ENCODE data around the gene POLR3E. TPM values are rescaled to one million over a fixed set of nuclear protein-coding genes. Genes with fewer than 3 reads are reported as not detected.
A peak's percentile ranks its signal among the peaks of the same experiment; 100 is the strongest.

Gene POLR3E, protein sequence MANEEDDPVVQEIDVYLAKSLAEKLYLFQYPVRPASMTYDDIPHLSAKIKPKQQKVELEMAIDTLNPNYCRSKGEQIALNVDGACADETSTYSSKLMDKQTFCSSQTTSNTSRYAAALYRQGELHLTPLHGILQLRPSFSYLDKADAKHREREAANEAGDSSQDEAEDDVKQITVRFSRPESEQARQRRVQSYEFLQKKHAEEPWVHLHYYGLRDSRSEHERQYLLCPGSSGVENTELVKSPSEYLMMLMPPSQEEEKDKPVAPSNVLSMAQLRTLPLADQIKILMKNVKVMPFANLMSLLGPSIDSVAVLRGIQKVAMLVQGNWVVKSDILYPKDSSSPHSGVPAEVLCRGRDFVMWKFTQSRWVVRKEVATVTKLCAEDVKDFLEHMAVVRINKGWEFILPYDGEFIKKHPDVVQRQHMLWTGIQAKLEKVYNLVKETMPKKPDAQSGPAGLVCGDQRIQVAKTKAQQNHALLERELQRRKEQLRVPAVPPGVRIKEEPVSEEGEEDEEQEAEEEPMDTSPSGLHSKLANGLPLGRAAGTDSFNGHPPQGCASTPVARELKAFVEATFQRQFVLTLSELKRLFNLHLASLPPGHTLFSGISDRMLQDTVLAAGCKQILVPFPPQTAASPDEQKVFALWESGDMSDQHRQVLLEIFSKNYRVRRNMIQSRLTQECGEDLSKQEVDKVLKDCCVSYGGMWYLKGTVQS
- 10 to 100 TPM; 27.7 to 72.6 (median 31.3) TPM for total RNA-seq
- 10 to 100 TPM; 15.2 to 36.0 TPM for polyA plus RNA-seq
- long read RNA-seq, donor 1, transcript POLR3E-201 (21 exons, 3,697 nt), result major isoform, 19 of 42 reads
- long read RNA-seq, donor 1, partial matches to known transcripts, result 14 of 42 reads
- long read RNA-seq, donor 1, other reads (novel, unspliced or antisense), result 8 of 42 reads
- long read RNA-seq, donor 2, transcript POLR3E-201 (21 exons, 3,697 nt), result major isoform, 67 of 118 reads
- long read RNA-seq, donor 2, partial matches to known transcripts, result 33 of 118 reads
- long read RNA-seq, donor 2, other reads (novel, unspliced or antisense), result 15 of 118 reads
- long read RNA-seq, donor 3, transcript POLR3E-201 (21 exons, 3,697 nt), result major isoform, 24 of 42 reads
- long read RNA-seq, donor 3, partial matches to known transcripts, result 14 of 42 reads
- long read RNA-seq, donor 3, other reads (novel, unspliced or antisense), result 4 of 42 reads

DNA sequence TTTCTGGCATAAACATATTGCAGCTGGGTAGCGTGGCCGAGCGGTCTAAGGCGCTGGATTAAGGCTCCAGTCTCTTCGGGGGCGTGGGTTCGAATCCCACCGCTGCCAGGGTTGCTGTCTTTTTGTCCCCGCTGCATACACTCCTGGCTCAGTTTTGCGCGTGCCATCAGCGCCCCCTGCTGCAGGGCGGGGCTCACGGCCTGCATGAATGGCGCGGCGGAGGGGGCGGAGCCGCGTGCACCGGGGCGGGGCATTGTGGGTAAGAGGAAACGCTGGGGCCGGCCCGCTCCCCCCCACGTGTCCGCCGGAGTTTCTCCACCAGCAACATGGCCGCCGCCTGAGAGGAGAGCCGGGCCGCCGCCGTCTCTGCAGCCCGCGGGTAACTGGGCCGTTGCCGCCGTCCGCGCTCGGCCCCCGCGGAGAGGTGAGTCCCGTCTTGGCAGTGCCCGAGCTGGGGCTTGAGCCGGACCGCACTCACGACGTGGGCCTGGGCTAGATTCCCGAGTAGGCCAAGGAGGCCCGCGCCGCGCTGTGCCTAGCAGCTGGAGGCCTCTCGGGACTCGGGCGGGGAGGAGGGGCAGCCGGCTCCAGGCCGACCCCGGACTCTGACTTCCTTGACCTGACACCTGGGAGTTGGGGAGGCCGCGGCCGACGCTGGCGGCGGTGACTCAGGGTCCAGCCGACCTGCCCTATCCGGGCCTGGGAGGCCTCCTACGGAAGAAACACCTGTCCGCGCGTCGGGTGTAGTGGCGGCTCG lies at the start of gene POLR3E:
TSS of gene POLR3E (plus strand) at position 296 of the 757 bp plus-strand sequence. CDS start 5,560 bp downstream, outside the sequence.
- TF ChIP-seq POLR2A (IDR thresholded peaks at IDR 0.05), result peak in 1 of 2 donors; percentile 61
- TF ChIP-seq, protein P1, sequence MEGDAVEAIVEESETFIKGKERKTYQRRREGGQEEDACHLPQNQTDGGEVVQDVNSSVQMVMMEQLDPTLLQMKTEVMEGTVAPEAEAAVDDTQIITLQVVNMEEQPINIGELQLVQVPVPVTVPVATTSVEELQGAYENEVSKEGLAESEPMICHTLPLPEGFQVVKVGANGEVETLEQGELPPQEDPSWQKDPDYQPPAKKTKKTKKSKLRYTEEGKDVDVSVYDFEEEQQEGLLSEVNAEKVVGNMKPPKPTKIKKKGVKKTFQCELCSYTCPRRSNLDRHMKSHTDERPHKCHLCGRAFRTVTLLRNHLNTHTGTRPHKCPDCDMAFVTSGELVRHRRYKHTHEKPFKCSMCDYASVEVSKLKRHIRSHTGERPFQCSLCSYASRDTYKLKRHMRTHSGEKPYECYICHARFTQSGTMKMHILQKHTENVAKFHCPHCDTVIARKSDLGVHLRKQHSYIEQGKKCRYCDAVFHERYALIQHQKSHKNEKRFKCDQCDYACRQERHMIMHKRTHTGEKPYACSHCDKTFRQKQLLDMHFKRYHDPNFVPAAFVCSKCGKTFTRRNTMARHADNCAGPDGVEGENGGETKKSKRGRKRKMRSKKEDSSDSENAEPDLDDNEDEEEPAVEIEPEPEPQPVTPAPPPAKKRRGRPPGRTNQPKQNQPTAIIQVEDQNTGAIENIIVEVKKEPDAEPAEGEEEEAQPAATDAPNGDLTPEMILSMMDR (IDR thresholded peaks at IDR 0.05), result peak; percentile 91 to 99 (median 95)
- Histone ChIP-seq H3K36me3 (peaks cover 0 to 11% (median 3%) of the 10 kb centered on the region in 9 donors), H3K4me1 (peaks cover 0 to 33% (median 14%) of the 10 kb centered on the region in 12 donors), H3K27me3 (no peaks in the 10 kb centered on the region), H3K4me3 (peak within 1 kb of the TSS; percentile 67 to 97 (median 82)), H3K9me3 (no peaks in the 10 kb centered on the region), H3K27ac (peak within 1 kb of the TSS; percentile 81 to 94 (median 90))
- ATAC-seq (peak; percentile 94 to 96 (median 96)), DNase-seq (peak; percentile 99 to 100 (median 99))
- intact Hi-C loops (cut with DNase I), result loop anchor here in 9 of 10 donors (1.0 to 10.0 kb wide), 13 partner anchors 52 to 342 kb away; partner anchors contain the start of genes EEF2K (in 6 of the 9), PDZD9 (in 6 of the 9), MOSMO (in 4 of the 9) and UQCRC2 (in 2 of the 9)
- 0 to 1% (median 0%) methylated on average over 40 to 76 of the region's 76 CpGs for WGBS, 4 donors

DNA sequence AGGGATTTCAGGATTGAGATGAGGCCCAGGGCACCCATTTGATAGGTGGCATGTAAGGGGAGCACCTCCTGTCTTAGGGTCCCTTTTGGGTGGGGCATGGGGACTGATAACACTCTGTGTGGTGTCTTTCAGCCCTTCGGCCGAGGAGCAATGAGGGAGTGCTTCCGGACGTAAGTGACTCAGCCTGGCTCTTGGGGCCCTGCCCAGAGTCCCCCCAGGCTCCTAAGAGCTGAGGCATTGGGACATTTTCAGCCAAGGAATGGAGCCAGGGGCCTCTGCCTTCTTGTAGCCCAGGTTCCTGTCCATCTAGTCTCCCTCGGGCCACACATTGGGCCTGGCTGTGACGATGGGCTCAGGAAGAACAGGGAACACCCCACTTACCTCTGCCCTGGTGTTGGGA lies 46.7 kb upstream of the POLR3E start:
- peaks cover 0 to 7% (median 3%) of the 10 kb centered on the region in 12 donors for H3K9me3 ChIP-seq
- no peak for ATAC-seq
- no peak for DNase-seq
- no peak overlapping the region for H3K4me3 ChIP-seq
- H3K27me3 ChIP-seq, result no peaks in the 10 kb centered on the region
- H3K36me3 ChIP-seq, result peaks cover 5 to 100% (median 83%) of the 10 kb centered on the region in 9 donors
- 79 to 95% (median 94%) methylated on average over 6 of the region's 6 CpGs; no CpG with 5 or more reads in 1 of the 4 donors for WGBS, 4 donors
- H3K27ac ChIP-seq, result no peak overlapping the region
- no peak for TF ChIP-seq POLR2A (IDR thresholded peaks at IDR 0.05)
- TF ChIP-seq, protein P1 (IDR thresholded peaks at IDR 0.05), result no peak
- intact Hi-C loops (cut with DNase I), result no loop called here
- no peaks in the 10 kb centered on the region for H3K4me1 ChIP-seq

DNA sequence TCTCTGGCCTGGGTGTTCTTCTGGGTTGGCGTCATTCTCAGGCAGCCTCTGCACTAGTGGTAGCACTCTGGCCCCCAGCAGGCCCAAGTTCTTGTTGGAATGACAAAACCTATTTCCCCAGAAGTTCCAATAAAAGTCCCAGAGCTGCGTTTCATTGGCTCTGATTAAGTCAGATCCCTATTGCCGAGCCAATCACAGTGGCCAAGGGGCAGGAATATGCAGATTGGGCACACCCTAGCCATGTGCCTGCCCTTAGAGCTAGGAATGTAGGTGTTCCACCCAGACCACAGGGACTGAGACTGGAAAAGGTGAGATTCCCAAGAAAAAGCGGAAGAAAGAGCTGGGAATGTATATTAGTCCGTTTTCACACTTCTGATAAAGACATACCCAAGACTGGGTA lies 44.9 kb upstream of the POLR3E start:
- Histone ChIP-seq H3K4me1 (no peaks in the 10 kb centered on the region), H3K36me3 (peaks cover 8 to 100% (median 88%) of the 10 kb centered on the region in 9 donors), H3K27ac (no peak overlapping the region), H3K9me3 (peaks cover 0 to 7% (median 3%) of the 10 kb centered on the region in 12 donors), H3K27me3 (no peaks in the 10 kb centered on the region), H3K4me3 (no peak overlapping the region)
- WGBS, 4 donors, result 75 to 98% (median 88%) methylated on average over 5 of the region's 5 CpGs
- intact Hi-C loops (cut with DNase I), result no loop called here
- no peak for DNase-seq
- no peak for ATAC-seq
- TF ChIP-seq POLR2A (IDR thresholded peaks at IDR 0.05), result no peak
- TF ChIP-seq, protein P1 (IDR thresholded peaks at IDR 0.05), result no peak
